Endothelial cell (in vitro differentiated cells): Measurements from ENCODE around the gene VTI1A. TPM values are rescaled to one million over a fixed set of nuclear protein-coding genes. Genes with fewer than 3 reads are reported as not detected.

Experiments used
- DNase-seq: peaks from one replicate; pipeline ENCODE4 v3.0.0; 2021; ENCODE audit warnings: low spot score
- H3K27ac Mint-ChIP-seq: one replicate; pipeline ENCODE4 v1.8.0; 2021; ENCODE audit warnings: mixed read lengths, inconsistent platforms; ENCODE audit not compliant: unreplicated experiment
- H3K27me3 Mint-ChIP-seq: one replicate; pipeline ENCODE4 v1.8.0; 2021; ENCODE audit warnings: mild to moderate bottlenecking, moderate library complexity, mixed read lengths, inconsistent platforms; ENCODE audit not compliant: unreplicated experiment
- H3K36me3 Mint-ChIP-seq: one replicate; pipeline ENCODE4 v1.8.0; 2021; ENCODE audit warnings: mild to moderate bottlenecking, low read depth, mixed read lengths, inconsistent platforms; ENCODE audit not compliant: unreplicated experiment
- H3K4me1 Mint-ChIP-seq: one replicate; pipeline ENCODE4 v1.8.0; 2021; ENCODE audit warnings: mild to moderate bottlenecking, mixed read lengths, inconsistent platforms; ENCODE audit not compliant: unreplicated experiment
- H3K4me3 Mint-ChIP-seq: one replicate; pipeline ENCODE4 v1.8.0; 2021; ENCODE audit warnings: mild to moderate bottlenecking, mixed read lengths, inconsistent platforms; ENCODE audit not compliant: unreplicated experiment
- H3K9me3 Mint-ChIP-seq: one replicate; pipeline ENCODE4 v1.8.0; 2021; ENCODE audit warnings: mixed read lengths, inconsistent platforms; ENCODE audit not compliant: unreplicated experiment
- CTCF ChIP-seq: fragments of 200-600 bp; sonication (generic); IDR thresholded peaks from one replicate; pipeline ENCODE4 v1.5.0; 2021; ENCODE audit warnings: antibody characterized with exemption; ENCODE audit not compliant: unreplicated experiment
- total RNA-seq: library from RNA; stranded (reverse); fragmentation: NEBNext Ultra II Directional; extraction: Animal tissue kit (Norgen Biotek cat#: 25700); gene quantifications from one replicate; pipeline ENCODE4 v1.2.1, GENCODE V29; 2021; ENCODE audit not compliant: unreplicated experiment

VTI1A gene
- total RNA-seq, 1 donor from 2014 or later = 35.4 TPM

DNA sequence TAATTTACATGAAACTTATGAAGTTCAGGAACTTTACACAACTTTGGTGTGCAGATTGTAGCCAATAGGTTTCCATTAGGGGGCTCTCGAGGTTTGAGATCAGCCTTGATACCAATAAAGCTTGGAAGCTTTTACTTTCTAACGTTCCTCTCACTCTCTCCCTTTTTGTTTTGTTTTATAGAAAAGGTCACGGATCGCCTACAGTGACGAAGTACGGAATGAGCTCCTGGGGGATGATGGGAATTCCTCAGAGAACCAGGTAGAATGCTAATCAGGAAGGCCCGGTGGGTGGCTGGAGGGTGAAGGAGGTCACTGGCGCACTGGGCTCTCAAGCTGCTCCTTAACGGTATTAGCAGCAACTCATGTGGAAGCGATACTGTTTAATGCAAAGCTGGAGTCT lies 79.9 kb downstream of the VTI1A start:
- Mint-ChIP-seq H3K9me3 (no peaks in the 10 kb centered on the region), H3K27me3 (no peaks in the 10 kb centered on the region), H3K4me3 (no peak overlapping the region), H3K27ac (no peak overlapping the region), H3K4me1 (peaks cover 5% of the 10 kb centered on the region), H3K36me3 (no peaks in the 10 kb centered on the region)
- no peak for TF ChIP-seq CTCF
- DNase-seq = no peak

- H3K36me3 Mint-ChIP-seq = no peaks in the 10 kb centered on the region
- H3K9me3 Mint-ChIP-seq = no peaks in the 10 kb centered on the region
- TF ChIP-seq CTCF = no peak
- no peak for DNase-seq
- H3K27ac Mint-ChIP-seq = no peak overlapping the region
- no peaks in the 10 kb centered on the region for H3K27me3 Mint-ChIP-seq
- peaks cover 7% of the 10 kb centered on the region for H3K4me1 Mint-ChIP-seq
- no peak overlapping the region for H3K4me3 Mint-ChIP-seq
Observed at GRCh38 chr10:112528235-112528634, 81.2 kb downstream of the VTI1A start.

GRCh38 chr10:112531421-112531820 lies 84.4 kb downstream of the VTI1A start:
- H3K27ac Mint-ChIP-seq = no peak overlapping the region
- no peak for DNase-seq
- H3K36me3 Mint-ChIP-seq = no peaks in the 10 kb centered on the region
- H3K27me3 Mint-ChIP-seq = no peaks in the 10 kb centered on the region
- peaks cover 15% of the 10 kb centered on the region for H3K4me1 Mint-ChIP-seq
- no peak overlapping the region for H3K4me3 Mint-ChIP-seq
- TF ChIP-seq CTCF = no peak
- no peaks in the 10 kb centered on the region for H3K9me3 Mint-ChIP-seq

DNA sequence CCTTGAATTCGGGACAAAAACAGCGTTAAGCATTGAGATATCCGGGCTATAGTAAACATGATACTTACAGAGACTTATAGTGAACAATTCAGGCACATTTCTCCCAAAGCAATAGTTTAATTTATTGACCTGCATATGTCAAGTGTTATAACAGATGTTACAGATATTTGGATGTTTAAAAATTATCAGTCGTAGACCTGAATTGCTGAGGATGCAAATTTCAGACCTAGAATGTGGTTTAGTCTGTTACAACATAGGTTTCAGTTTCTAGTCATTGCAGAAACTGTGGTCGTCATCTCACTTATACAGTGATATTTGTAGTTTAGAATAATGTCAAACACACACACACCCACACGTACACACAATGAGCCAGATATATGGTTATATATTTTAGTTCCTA lies 85.2 kb downstream of the VTI1A start:
- no peak overlapping the region for H3K27ac Mint-ChIP-seq
- DNase-seq = no peak
- H3K36me3 Mint-ChIP-seq = no peaks in the 10 kb centered on the region
- no peaks in the 10 kb centered on the region for H3K9me3 Mint-ChIP-seq
- H3K4me1 Mint-ChIP-seq = peaks cover 18% of the 10 kb centered on the region
- H3K4me3 Mint-ChIP-seq = no peak overlapping the region
- no peaks in the 10 kb centered on the region for H3K27me3 Mint-ChIP-seq
- TF ChIP-seq CTCF = no peak

- no peak for DNase-seq
- Mint-ChIP-seq H3K27me3 (no peaks in the 10 kb centered on the region), H3K4me3 (no peak overlapping the region), H3K36me3 (no peaks in the 10 kb centered on the region), H3K9me3 (no peaks in the 10 kb centered on the region), H3K27ac (peak overlapping the region; percentile 13), H3K4me1 (peaks cover 18% of the 10 kb centered on the region)
- TF ChIP-seq CTCF = no peak
Observed at GRCh38 chr10:112532956-112533355, 85.9 kb downstream of the VTI1A start.
